Measurements from ENCODE around the gene ATRN.
"Not testable (repeated sequence)": the region's sequence is repeated elsewhere in the genome, so short reads cannot be mapped to it uniquely, and the experiment has no call there.

Gene ATRN

DNA sequence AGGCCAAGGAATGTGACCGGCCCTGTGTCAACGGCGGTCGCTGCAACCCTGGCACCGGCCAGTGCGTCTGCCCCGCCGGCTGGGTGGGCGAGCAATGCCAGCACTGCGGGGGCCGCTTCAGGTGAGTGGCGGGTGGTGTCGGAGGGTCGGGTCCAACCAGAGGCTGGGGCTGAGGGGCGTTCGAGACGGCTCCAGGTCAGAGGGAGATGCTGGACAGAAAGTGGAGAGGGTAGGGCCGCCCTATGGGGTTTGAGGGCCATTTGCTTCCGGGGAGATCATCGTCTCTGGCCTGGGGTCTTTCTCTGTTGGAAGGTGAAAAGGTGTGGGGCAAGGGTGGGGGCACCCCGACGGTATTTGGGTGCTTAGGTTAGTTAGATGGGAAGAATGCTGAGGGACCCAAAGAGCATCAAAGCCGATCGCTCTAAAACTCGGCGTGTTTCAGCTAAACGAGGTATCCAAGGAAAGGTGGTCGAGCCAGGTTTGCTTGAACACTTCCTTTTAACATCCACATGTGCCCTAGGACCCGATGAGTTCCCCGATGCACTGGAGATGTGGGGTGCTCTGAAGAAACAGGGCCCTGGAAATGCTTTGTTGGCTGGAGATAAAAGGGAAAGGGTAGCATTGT is 691 bp downstream of the ATRN start:
- DNase-seq = no peak

DNA sequence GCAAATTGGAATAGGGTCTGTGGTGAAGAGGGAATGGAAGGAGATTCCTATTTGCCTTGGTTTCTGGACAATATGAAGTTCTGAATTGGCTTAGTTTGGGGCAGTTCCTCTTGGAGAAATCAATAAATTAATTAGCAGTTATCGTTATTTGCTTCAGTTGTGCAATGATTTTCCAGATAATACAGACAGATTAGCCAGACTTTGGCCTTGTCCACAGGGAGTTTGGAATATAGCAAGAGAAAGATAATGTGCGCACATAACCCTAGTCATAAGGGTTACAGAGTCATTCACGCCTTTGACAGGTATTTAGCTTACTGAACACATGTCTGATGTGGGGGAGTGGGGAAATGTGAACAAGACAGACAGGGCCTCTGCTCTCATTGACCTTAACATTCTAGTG is 1.3 kb downstream of the ATRN start:
- no peak for DNase-seq

DNA sequence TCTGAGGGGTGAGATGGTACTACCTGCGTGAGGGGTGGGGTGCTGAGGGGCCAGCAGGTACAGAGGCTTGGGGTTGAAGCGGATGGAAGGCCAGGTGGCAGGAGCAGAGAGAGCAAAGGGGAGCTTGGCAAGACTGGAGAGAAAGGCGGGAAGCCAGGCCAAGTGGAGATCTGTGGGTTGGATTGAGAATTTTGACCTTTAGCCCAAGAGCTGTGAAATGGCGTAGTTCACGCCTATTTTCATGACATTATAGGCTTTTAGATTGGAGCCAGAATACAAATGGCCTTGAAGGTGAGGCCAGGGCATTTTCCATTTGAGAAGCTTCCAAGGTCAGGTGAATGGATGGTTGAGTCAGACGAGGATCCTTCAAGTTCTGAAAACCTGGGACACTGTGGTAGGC is 2.5 kb downstream of the ATRN start:
- no peak for DNase-seq

DNA sequence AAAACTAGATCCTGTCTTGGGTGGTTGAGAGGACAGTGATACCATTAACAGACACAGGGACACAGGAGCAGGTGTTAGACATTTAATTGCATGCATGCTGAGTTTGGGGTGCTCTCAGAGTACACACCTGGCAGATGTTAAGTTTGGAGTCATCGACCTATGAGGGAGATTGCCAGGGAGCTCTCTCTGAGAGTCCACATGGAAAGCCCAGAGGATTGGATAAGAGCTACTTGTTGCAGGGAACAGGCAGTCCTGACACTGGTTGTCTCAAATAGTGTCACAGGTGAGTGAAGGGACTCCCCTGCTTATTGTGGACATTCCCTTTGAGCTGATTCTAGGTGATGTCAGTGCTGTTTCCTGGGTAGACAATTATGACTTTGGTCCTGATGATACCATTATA is 3.1 kb downstream of the ATRN start:
- DNase-seq = no peak

DNA sequence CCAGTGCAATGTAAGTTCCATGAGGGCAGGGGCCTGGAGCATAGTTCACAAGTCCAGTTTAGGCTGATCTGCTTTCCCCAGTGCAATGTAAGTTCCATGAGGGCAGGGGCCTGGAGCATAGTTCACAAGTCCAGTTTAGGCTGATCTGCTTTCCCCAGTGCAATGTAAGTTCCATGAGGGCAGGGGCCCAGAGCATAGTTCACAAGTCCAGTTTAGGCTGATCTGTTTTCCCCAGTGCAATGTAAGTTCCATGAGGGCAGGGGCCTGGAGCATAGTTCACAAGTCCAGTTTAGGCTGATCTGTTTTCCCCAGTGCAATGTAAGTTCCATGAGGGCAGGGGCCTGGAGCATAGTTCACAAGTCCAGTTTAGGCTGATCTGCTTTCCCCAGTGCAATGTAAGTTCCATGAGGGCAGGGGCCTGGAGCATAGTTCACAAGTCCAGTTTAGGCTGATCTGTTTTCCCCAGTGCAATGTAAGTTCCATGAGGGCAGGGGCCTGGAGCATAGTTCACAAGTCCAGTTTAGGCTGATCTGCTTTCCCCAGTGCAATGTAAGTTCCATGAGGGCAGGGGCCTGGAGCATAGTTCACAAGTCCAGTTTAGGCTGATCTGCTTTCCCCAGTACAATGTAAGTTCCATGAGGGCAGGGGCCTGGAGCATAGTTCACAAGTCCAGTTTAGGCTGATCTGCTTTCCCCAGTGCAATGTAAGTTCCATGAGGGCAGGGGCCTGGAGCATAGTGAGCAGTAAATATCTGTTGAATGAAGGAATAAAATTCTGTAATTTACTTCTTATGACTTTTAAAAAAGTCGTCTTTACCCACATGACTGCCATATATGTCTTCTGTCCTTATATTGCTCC is 6.4 kb downstream of the ATRN start:
- DNase-seq = not testable (repeated sequence)

DNA sequence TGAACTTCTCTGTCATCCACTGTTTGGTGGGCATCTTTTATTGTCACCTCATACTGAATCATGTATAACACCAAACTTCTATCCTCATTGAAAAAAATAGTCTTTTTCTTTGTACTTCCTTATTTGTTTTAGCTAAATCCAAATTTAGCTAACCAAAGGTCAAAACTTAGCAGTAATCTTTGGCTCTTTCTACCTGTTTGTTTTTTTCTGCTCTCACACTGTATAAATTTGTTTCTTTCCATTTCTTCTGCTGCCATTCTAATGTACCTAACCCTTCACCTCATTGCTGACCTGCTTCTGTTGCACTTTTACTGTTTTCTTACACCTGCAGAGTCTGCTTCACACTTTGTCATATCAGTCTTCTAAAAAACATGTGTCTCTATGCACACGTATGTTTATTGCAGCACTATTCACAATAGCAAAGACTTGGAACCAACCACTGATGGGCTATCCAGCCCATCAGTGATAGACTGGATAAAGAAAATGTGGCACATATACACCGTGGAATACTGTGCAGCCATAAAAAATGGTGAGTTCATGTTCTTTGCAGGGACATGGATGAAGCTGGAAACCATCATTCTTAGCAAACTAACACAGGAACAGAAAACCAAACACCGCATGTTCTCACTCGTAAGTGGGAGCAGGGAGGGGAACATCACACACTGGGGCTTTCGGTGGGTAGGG is 7.2 kb downstream of the ATRN start:
- DNase-seq = no peak

DNA sequence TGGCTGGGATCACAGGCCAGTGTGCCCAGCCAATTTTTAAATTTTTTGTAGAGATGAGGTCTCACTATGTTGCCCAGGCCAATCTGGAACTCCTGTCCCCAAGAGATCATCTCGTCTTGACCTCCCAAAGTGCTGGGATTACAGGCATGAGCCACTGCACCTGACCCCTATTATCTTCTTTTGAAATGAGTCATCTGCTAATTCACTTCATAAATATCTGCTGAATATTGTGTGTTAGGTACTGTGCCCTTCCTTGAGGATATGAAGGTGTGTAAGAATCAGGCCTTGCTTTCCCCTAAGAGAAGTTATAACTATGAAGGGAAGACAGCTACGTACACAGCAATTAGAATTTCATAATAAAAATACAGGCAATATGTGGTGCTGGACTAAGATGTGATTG is 8.2 kb downstream of the ATRN start:
- DNase-seq = no peak

DNA sequence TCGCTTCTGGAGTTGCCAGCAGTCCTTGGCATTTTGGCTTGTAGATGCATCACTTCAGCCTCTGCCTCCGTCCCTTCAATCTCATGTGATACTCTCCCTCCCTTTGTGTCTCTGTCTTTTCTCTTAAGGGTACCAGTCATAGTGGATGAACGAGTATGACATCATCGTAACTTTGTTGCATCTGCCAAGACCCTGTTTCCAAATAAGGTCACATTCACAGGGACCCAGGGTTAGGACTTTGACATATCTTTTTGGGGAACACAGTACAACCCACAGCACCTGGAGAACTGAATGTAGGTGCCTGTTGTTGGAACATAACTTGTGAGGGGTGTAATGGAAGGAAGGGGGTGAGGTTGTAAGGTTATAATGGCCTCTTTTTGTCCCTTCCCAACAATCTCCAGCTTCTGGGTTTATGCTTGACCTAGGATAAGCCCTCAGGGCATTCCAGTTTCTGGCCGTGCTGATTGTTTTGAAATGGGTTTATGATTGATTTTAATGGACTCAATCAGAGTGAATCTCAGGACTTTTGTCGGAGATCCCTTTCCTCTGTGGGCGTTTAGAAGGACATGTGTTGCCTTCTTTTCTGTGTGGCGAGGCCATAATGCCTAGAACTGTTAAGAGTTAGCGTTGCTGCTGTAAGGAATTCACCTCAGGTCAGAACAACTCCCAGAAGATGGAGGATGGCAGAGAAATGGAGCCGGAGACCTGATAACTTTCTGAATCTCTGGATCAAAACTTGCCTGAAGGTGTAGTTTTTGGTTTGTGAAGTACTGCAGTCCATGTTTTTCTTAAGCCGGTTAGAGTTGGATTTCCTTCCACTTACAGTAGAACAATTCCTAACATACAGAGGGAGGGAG is 9.2 kb downstream of the ATRN start:
- no peak for DNase-seq

DNA sequence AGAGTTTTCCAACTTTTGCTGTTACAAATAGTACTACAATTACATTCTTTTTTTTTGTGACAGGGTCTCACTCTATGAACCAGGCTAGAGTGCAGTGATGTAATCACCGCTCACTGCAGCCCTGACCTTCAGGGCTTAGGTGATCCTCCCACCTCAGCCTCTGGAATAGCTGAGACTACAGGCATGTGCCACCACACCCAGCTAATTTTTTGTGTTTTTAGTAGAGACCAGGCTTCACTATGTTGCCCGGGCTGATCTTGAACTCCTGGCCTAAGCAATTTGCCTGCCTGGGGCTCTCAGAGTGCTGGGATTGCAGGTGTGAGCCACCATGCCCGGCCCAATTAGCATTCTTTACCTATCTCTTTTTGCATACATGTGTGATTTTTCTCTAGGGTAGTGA is 12.5 kb downstream of the ATRN start:
- no peak for DNase-seq

DNA sequence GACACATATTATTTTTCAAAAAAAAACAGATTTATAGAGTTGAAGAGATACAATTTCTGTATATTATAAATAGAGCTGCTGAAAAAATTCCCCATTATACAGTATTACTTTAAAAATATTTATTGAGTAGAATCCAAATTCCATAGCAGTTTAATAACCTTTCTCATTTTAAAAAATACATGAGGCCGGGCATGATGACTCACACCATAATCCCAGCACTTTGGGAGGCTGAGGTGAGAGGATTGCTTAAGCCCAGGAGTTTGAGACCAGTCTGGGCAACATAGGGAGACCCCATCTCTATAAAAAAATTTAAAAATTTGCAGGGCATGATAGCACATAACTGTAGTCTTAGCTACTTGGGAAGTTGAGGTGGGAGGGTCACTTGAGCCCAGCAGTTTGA is 13.0 kb downstream of the ATRN start:
- DNase-seq = no peak

DNA sequence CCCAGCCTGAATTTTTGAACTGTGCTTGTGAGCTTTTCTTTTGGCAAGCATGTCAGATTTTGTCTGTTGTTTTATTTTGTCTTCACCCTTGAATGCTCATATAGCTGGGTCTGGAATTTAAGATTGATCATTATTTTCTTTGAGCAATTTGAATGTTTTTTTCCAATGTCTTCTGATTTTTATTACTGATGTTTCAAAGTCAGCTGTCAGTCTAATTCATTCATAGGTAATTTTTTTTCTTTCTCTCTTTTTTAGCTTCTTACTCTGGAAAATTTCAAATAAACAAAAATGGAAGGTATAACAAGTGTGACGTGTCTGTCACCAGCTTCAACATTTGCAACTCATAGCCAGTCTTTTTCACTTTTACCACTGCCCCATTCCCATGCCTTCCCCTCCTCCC is 15.1 kb downstream of the ATRN start:
- DNase-seq = no peak

DNA sequence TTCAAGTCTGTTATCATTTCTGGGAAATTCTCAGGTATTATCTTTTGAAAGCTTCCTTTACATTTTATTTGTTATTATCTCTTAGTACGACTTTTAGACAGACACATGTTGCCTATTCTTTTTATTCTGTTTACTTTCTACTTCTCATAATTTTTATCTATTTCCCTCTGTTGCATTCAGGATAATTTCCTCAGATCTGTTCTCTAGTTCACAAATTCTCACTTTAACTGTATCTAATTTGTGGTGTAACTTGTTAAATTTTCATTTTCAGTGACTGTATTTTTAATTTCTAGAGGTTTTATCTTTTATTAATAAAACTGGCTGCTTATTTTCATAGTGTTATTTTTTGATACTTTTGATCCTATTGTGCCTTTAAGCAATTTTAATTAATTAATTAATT is 16.0 kb downstream of the ATRN start:
- DNase-seq = no peak

DNA sequence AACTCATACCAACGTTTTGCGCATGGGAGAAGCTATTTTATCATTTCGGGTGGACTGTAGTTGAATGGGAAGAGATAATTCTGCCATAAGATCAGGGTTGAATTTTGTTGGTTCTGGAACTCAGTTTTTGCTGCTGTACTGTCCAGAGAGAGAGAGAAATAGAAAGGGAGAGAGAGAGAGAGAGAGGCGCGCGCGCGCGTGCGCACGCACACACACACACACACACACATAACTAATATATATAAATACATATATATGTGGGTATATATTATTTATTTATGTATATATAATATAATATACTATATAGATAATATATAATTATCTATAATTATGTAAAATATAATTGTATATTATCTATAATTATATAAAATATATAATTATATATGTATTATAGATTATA is 21.9 kb downstream of the ATRN start:
- no peak for DNase-seq

DNA sequence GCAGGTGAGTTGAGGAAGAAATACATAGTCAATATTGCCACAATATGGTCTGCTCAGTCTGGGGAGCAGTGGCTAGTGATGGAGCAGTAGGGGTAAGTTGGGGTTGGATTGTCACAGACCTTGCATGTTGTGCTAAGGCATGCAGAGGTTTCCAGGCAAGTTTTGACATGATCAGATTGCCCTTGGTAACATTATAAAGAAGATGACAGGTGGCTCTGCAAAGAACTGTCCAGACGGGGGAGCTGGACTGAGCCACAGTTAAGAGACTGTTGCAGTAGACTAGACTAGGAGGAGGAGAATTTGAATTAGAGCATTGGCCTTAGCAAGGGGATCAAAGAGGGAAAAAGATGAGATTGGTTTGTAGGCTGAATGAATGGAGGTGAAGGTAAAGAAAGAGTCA is 23.4 kb downstream of the ATRN start:
- DNase-seq = no peak

DNA sequence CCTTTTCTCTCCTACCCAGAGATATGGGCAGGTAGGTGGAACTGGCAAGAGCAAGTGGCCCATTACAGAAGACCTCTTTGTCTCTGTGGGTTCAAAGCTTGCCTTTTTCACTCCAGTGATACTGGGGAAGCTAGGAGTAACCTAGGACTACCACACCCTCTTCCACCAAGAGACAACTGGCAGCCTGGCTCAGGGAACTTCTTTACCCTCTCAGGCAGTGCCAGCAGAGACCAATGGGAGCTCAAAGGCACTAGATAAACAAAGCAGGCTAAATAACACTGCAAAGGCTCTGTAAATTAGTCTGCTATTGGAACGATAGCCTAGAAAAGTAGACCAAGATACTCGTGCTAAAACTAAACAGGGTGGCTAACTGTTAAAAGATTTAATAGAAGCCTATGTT is 32.1 kb downstream of the ATRN start:
- no peak for DNase-seq

DNA sequence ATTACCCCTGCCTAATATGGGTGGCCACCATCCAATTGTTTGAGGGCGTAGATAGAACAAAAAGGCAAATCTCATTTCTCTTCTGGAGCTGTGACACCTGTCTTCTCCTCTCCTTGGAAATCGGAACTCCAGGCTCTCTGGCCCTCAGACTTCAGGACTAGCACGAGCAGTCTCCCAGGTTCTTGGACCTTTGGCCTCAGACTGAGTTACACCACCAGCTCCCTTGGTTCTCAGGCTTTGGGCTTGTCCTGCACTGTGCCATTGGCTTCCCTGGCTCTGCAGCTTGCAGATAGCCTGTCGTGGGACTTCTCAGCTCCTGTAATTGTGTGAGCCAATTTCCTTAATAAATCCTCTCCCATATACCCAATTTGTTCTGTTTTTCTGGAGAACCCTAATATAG is 34.3 kb downstream of the ATRN start:
- no peak for DNase-seq

DNA sequence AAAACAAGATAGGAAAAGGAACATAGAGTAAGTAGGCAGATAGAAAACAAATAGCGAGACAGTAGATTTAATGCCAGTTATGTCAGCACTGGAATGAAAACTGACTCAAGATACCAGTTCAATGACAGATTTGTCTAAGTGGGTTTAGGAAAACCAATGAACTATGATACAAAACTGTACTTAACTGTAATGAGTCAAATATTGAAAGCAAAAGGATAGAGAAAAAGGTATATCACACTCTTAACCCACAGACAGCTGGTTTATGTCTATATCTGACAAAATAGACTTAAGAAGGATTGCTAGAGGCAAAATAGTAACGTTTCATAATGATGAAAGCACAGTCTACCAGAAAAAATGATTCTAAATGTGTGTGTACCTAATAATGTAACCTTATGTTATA is 38.2 kb downstream of the ATRN start:
- DNase-seq = no peak

DNA sequence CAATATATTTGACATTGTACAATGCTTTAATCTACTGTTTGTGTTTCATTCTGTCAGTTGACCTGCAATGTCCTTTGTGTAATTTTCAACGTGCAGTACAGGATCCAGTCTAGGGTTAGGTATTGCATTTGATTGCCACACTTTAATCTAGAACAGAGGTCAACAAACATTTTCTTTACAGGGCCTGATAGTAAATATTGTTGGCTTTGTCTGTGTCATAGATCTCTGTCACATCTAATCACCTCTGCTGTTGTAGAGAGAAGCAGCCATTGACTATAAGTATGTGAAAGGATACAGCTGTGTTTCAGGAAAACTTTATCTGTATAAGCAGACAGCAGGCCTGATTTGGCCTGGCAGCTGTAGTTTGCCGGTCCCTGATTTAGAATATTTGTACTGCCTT is 39.3 kb downstream of the ATRN start:
- DNase-seq = no peak

DNA sequence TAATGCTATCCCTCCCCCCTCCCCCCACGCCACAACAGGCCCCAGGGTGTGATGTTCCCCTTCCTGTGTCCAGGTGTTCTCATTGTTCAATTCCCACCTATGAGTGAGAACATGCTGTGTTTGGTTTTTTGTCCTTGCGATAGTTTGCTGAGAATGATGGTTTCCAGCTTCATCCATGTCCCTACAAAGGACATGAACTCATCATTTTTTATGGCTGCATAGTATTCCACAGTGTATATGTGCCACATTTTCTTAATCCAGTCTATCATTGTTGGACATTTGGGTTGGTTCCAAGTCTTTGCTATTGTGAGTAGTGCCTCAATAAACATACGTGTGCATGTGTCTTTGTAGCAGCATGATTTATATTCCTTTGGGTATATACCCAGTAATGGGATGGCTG is 41.4 kb downstream of the ATRN start:
- DNase-seq = not testable (repeated sequence)

DNA sequence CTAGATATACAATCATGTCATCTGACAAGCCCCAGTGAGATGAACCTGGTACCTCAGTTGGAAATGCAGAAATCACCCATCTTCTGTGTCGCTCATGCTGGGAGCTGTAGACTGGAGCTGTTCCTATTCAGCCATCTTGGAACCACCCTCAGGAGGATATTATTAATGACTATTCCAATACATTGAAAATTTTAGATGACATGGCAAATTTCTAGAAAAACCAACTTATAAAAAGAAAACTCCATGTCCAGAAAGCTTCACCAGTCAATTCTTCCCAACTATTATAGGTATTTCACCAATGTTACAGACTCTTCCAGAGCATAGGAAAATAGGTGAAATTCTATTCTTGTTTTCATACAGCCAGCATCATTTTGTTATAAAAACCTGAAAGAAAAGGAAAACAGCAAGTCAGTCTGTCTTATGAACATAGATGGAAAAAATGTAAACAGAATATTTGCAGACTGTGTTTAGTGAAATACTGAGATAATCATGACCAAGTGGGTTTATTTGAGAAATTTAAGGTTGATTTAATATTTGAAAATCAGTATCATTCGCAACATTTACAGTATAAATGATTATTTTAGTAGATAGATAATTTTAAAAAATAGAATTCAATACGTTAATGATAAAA is 43.3 kb downstream of the ATRN start:
- DNase-seq = no peak

DNA sequence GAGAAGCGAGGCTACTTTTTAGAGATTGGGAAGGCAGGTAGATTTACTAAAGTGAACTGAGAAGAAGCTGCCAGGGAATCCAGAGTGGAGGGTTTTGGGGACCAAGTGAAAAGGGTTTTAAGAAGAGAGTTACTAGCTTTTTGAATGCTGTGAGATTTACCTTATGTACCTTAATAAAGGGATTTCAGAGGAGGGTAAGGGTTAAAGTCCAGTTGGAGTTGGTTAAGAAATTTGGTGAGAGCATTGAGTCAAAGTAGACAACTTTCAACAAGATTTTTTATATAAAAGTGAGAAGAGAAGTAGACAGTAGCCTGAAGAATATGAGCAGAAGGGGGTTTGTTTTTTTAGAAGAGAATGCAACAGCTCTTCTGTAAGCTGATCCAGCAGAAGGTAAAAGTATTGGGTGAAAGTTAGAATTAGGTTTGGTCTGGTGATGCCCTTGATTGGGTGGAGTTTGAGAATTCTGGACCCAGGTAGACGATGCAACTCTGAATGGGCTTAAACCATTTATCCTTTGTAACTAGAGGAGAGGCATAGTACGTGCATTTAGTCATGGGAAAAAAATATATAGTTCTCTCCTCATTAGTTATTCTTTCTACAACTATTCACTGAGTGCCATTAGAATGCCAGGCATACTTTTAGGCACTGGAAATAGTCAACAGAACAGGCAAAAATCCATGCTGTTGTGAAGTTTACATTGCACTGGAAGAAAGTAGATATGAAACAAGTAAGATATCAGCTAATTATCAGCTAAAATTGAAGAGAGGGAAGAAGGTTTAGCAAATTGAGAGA is 44.8 kb downstream of the ATRN start:
- no peak for DNase-seq

Data from GDM1 (cell line).